HG03175 (cell line): ENCODE data around the gene BMP10.
"Not testable (repeated sequence)": the region's sequence is repeated elsewhere in the genome, so short reads cannot be mapped to it uniquely, and the experiment has no call there.

Experiments
- ATAC-seq: cut with Tn5 transposase; IDR thresholded peaks from one replicate; pipeline ENCODE4 v1.9.1; 2021; ENCODE audit warnings: mild to moderate bottlenecking, moderate library complexity; ENCODE audit not compliant: unreplicated experiment

Gene BMP10

DNA sequence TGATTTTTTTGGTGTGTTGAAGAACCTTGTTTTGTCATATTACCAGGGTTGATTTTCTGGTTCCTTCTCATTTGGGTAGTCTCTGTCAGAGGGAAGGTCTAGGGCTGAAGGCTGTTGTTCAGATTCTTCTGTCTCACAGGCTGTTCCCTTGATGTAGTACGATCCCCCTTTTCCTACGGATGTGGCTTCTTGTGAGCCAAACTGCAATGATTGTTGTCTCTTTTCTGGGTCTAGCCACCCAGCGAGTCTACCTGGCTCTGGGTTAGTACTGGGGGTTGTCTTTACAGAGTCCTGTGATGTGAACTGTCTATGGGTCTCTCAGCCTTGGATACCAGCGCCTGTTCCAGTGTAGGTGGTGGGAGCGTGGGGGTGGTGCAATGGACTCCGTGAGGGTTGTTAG lies 24.8 kb upstream of the BMP10 start:
- not testable (repeated sequence) for ATAC-seq

DNA sequence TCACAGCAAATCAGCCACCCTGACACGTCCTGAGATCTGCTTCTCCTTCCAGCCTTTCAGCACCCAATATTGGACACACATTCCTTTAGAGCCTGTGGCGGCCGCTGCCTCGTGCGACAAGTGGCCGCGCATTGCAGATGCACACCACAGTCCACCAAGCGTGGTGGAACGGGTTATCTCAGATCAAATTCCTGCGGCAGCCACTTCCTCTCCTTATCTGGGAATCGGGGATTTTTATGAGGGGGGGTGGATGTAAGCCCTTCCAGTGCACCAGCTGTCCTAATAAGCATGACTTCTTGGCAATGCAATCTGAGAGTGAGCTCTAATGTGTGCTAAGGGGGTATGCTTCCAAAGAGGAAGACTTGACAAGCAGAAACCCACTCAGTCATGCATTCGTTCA lies 18.3 kb upstream of the BMP10 start:
- ATAC-seq, result no peak

DNA sequence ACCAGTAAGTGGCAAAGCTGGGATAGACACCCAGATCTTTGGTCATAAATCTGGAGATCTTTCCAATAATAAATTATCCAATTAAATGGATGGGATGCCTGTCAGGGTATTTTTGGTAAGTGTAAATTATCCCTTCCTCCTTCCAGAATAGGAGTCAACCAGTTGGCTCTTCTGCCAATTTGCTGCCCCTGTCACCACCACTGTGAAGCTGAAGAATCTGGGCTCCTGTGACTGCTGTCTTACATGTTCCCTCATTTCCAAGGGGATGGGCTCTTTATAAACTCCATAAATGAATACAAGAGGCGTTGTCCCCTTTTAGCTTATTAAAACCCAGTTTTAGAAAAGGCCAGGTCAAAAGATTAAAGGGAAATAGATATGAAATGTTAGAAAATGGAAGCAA lies 17.8 kb upstream of the BMP10 start:
- no peak for ATAC-seq

DNA sequence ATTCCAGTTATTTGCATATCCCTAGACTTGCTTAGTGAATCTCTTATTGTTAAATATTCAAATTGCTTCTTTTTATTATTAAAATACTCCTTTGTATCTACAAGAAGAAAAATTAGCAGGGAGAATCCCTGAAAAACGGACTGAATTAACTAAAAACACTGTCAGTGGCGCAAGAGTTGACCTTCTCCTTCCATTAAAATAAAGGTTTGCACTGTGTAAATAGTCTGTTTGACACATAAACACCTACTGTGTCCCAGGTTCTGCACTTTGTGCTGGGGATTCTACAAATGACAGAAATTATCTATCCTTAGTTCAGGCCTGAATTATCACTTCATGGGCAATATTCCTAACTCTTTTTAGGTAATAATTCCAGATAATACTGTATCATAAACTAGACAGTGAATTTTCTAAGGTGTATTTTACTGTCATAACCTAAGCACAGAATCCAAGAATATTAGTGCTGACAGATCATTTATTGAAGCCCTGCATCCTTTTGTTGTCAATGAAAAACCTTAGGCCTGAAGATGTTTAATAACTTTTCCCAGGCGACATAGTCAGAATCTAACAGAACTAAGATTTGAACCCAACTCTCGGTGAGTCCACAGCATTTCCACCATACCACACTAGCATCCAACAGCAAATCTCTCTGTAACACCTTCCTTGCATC lies 17.0 kb upstream of the BMP10 start:
- ATAC-seq, result no peak

DNA sequence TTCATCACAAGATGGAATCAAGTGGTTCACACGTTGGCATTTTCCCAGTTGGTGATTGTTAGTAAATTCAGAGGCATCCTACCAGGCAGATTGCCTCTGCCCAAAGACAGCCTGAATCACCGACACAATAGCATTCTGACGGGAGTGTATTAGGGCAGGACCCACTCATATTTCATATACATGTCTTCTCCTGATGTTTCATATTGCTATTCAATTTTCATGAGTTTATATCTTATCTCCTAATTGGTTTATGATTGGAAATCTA lies 14.5 kb upstream of the BMP10 start:
- no peak for ATAC-seq

DNA sequence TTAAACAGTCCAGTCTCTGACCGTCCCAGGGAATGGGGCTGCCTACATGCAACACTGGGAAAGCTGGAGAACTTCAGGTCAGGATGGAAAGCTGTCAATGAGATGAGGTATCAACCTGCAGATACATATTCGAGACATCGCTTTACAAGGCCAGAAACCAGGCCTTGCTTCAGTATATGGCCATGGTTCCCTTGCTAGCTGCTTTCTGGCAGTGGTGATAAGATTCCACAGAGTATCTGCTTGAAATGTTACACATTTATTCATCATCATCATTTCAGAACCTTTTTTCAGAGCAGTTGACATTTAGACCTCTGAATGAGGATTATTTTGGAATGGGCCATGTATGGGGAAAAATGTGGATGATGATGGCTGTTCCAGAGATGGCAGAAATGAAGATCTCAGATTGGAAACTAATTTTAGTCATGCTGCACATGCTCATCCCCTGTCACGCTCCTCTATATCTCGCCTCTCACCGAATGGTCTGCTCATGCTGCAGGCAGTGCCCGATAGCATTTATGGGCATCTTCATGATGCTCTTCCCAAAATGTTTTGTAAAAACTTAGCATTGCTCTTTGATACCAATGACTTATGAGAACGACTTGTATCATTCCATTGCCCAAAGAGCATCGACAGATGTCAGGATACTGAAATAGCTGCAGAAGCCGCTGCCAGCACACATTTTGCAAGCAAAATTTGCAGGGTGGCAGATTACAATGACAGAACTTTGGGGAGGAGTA lies 14.0 kb upstream of the BMP10 start:
- no peak for ATAC-seq

DNA sequence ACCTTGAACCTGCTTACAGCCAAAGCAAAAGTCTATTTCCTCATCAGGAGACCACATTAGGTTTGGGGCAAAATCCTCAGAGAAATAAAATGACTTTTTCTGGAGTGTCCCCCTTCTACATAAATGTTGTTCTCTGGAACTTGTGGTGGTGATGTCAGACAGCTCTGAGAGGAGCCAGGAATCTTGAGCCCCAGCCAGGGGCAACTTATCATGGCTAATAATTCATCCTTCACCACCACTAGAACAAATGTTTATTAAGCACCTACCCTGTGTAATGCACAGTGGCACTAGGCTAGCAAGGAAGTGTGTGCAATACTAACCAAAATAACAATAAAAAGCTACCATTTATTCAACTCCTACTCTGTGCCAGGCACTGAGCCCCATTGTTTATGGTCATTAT lies 9.0 kb upstream of the BMP10 start:
- no peak for ATAC-seq

DNA sequence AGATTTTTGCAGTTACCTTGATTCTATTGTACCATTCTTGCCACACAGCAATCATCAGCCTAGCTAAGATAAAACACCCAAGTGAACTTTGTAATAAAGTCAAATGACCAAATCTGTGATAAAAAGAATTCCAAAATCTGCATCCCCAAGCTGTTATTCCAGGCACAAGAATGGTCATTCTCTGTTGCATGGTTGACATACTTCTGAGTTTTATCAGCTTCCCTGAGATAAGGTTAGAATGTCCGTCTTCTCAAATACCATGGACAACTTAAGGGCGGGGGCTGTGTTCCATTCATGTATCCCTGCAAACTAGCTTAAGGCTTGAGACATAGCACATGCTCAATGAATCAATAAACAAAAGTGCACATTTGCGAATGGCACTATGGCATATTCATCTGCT lies 8.1 kb upstream of the BMP10 start:
- ATAC-seq, result no peak

DNA sequence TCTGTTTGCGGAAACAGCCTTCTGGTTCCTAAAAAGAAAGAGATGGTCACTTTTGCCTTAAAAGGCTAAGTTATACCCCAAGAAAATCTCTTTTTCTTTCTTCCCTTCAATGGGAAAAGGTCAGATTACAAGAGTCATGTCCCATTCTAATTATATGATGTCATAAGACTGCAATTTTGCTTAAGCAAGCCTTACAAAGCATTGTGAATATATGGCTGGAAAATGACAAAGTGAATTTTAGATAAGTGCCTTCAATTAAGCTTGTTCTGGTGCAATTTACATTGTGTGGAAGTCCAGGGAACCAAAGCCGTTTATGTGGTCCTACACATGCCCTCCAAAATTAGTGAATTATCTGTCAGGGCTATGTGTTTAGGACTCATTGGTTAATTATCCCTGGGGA lies 7.6 kb upstream of the BMP10 start:
- no peak for ATAC-seq

DNA sequence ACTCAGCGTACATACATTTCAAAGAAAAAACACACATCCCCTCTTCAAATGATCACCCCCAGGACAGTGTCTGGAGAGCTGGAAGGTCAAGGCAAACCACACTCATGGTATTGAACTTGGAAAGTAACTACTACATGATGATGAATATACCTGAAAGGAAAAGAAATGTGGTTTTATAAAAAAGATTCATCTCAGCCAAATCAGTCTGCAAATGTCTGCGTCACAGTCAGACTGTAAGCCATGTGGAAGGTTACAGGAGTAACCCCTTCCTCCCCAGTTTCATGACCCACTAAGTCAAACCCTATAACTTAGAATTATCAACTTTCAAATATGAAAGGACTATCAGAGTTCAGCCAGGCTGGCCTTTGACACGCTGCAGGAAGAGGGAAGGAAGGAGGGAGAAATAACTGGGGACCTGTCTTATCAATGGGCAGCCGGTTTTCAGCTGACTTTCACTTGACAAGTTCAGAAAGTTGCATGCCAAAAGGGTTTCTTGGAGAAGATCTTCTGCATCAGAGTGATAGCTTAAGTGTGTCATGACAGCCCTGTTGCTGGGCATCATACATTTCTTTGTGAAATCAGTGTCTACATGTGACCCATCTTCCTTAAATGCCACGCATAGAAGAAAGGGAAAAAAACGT lies 7.0 kb upstream of the BMP10 start:
- ATAC-seq, result no peak

DNA sequence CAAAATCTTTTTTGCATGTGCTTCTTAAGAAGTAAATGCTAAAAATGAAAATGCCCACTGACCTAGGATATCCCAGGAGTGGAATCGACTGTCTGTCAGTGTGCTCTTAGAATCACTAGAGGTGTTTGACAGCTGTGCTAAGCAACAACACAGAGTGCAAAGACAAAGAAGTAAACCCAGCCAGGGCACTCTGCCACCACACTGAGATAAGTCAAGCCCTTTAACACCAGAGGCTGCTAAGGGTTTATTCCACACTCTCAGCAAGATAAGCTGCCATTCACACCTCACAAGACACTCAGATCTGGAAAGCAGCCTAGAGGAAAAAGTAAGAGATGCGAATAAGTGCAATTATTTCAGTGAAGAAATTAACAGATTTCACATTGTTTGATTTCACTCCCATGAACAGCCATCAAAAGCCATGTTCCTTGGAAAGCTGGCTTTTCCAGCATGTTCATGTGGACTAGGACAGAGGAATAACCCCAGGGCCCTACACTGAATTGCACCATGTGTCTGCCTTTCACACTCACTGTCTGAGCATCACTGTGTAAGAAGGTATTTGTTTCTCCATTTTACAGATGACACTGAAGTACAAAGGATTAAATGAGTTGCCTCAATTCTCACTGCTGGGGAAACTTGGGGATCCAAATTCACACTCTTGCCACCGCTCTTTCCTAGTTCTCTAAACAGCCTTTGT lies 6.0 kb upstream of the BMP10 start:
- ATAC-seq, result no peak

DNA sequence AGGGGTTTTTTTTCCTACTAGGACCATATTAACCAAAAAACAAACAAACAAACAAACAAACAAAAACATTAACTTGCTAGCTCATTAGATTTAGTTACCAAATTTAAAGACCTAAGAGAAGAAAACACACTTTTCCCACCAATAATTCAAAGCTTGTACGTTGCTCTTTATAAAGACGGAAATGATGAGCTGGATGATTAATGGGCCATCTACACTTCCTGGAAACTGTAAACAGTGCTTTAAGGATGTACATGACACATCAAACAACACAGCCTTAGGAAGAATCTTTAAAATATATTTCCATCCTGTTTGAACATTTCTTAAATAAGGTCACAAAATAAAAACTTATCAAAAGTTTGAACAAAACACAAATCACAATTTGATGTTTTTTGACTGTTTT lies 982 bp downstream of the BMP10 start:
- no peak for ATAC-seq

DNA sequence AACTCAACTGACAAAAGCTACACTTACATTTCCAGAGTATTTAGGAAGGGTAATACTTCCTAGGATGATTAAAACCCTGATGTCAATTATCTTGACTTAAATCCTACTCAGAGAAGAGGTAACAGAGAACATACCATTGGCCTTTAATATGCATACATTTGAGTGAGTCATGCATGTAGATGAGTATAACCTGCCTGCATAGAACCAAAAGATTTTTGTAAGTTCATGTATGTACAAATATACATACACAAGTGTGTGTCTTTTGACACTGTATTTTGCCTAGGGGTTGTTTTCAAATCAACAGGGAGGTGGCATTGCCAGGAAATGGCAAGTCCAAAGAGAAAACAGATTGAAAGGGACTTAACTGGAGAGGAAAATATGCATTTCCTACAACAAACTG lies 6.1 kb downstream of the BMP10 start:
- no peak for ATAC-seq

DNA sequence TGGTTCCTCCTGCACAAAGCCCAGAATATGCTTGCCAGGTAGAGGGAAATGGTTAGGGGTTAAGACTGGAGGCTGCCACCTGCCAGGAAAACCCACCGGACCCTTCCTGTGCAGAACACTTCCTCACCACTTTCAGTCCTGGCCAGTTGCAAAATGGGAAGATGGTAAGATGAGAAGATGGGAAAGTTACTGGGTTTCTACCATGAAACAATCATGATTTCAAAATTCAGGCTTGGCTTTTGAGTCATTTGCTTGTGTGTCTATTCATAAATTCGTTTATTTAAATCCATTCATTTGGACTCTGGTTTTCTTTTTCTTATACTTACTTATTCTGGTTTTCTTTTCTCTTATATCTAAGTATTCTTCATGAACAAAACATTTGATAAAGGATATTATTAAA lies 7.2 kb downstream of the BMP10 start:
- ATAC-seq, result no peak

DNA sequence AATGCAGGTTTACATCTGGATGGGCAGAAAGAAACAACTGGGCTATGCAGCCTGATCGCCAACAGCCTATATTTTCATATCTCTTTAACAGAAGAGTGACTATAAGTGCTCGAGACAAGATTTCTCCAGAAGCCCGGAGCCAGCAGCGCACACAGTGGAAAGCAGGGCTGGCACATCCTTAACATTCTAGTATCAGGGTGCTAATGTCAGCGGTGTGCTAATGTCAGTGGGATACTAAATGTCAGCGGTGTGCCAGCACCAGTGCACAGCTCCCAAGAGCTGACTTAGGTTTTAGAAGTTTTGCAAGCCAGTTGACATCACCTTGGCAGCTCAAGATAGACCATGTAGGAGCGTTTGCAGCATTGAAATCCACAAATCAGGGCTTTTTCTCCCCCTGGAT lies 8.3 kb downstream of the BMP10 start:
- no peak for ATAC-seq

DNA sequence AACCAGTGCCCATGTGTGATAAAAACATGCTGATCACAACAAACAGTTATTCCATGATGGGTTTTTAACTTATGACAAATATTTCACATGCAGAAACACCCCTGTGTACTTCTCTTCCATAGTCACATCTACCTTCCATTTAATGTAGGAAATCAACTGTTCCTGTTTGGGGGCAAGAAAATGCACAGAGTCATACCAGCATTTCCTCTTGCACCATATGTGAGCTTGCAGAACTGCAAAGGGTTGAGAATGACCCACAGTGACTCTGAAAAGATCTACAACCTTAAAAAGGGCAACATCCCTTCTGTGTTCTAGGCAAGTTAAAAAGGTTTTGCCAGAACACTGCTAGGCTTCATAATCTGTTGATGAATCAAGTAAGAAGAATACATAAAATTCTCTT lies 9.9 kb downstream of the BMP10 start:
- ATAC-seq, result no peak

DNA sequence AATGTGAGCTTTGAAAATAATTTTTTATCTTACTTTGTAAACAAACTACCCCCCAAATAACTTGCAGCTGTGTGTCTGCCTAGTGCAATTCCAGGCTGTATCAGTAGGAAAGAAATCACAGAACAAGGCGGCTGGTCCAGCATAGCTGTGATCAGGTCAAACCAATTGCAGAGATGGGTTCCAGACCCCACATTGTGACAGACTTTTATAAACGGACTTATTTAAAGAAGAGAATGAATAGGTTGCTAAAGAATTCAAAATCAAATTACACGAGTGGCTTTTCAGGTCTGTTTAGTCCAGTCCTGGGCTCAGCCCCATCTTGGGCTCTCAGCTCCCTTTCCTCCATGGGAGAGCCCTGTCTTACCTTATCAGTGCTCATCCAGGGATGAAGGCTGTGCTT lies 11.1 kb downstream of the BMP10 start:
- ATAC-seq, result no peak

DNA sequence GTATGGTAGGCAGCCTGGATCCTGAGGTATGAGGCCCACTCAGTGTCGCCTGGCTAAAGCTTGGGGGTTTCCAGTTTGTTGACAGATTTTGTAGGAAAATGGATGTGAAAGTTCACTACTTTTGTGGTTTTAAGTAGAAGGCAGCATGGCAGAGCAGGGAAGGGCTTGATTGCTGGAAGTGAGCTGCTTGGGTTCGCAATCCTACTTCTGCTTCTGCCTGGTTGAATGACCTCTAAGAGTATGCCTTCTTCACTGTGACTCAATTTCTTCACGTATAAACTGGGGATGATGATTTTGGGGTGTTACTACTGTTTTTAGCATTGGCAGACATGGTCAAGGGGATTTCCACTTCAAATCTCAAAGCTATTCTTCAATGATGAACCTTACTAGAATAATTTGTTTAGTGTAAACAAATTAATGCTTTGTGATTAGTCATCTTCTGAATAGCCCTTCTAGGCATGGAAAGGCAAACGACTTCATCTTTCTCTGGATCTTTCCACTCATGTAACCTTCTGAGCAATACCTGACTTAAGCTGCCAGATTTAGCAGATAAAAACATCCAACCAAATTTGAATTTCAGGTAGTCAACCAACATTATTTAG lies 13.2 kb downstream of the BMP10 start:
- no peak for ATAC-seq

DNA sequence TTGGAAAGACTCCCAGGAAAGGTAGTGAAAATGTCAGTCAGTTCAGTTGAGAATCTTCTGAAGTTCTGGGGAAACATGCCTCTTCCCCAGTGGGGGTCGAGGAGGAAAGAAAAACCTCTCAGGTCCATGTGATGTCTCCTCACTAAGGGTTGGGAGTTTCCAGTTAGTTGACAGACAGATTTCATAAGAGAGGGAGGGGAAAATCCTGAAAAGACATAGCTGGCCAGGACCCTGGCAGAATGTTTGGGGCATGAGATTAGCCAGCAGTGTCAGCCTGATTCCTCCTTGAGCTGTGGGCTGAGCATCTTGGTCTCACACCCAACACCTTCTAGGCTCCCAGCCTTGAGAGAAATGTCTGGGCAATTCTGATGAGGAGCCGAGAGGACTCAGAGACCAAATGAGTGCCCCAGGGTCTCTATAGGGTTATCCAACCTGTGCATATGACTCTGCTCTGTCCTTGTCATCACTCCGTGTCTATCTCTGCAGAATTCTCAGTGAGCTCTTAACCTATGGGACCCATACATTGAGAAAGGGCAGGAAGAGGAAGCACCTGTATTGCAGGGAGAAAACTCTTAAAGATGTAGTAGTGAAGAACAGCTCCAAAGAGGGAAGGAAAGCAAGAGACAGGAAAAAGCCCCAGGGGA lies 13.9 kb downstream of the BMP10 start:
- no peak for ATAC-seq

DNA sequence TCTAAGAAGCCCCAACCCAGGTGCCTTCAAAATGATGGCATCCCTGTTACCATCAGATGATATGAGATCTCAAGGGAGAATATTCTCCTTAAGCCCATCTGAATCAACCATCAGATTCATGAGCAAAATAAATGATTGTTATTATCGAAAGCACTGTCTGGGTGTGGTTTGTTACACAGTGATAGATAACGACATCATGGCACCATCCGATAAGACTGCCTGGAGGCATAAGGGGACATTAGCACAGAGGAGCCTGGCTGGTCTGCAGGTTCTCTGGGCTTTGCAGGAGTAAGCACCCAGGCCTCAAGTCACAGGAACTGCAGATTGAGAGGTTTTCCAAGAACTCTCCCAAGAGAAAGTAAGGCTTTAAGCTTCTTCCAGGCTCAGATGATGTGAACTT lies 15.6 kb downstream of the BMP10 start:
- ATAC-seq, result no peak

DNA sequence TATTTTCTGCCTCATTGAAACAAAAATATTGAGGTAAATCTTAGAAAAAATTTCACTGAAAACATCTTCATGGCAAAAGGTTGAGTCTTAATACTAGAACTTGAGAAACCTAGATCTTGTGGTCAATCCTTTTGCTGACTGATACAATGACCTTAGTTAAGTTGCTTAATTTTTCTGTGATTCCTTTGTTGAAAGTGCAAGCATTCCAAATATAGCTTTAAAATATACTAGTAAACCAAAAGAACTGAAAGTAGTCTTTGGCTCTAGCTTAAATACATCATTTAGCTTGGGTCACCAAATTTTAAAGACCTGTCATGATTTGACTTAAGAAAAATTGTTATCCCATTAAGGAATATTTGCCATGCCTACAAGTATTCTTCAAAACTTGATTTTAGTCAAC lies 16.7 kb downstream of the BMP10 start:
- ATAC-seq, result no peak
